Measurements from ENCODE around the gene CACUL1. TPM values are rescaled to one million over a fixed set of nuclear protein-coding genes. Genes with fewer than 3 reads are reported as not detected.
A peak's percentile ranks its signal among the peaks of the same experiment; 100 is the strongest.

CACUL1 gene
- total and polyA plus RNA-seq, 7 donors, result 4.2 to 51.7 (median 41.0) TPM

- H3K4me1 ChIP-seq, result peaks cover 0 to 51% (median 33%) of the 10 kb centered on the region in 4 donors
- H3K9me3 ChIP-seq, result no peaks in the 10 kb centered on the region
- no peaks in the 10 kb centered on the region for H3K36me3 ChIP-seq
- H3K27me3 ChIP-seq, result no peaks in the 10 kb centered on the region
- no peak for TF ChIP-seq EP300 (IDR thresholded peaks at IDR 0.05)
- TF ChIP-seq POLR2AphosphoS5 (IDR thresholded peaks at IDR 0.05), result no peak
- TF ChIP-seq POLR2A (IDR thresholded peaks at IDR 0.05), result no peak
- no peak for TF ChIP-seq CTCF (IDR thresholded peaks at IDR 0.05)
- DNase-seq, result peak; percentile 73
- WGBS, 2 donors, result 0 to 1% methylated on average over 22 of the region's 22 CpGs
- H3K27ac ChIP-seq, result peak overlapping the region; percentile 83 to 98 (median 94)
- H3K4me3 ChIP-seq, result peak overlapping the region; percentile 91 to 99 (median 98)
- intact Hi-C loops (cut with DNase I), result no loop called here
Observed at GRCh38 chr10:118754229-118754555, 578 bp downstream of the CACUL1 start.

GRCh38 chr10:118753331-118754228 is 1.2 kb downstream of the CACUL1 start:
- WGBS, 2 donors, result 2 to 6% methylated on average over 17 of the region's 17 CpGs
- intact Hi-C loops (cut with DNase I), result no loop called here
- Histone ChIP-seq H3K4me3 (peak overlapping the region; percentile 91 to 99 (median 98)), H3K9me3 (no peaks in the 10 kb centered on the region), H3K4me1 (peaks cover 0 to 57% (median 36%) of the 10 kb centered on the region in 4 donors), H3K27ac (peak overlapping the region; percentile 83 to 98 (median 94)), H3K27me3 (no peaks in the 10 kb centered on the region), H3K36me3 (no peaks in the 10 kb centered on the region)
- DNase-seq, result no peak
- no peak for TF ChIP-seq EP300 (IDR thresholded peaks at IDR 0.05)
- TF ChIP-seq POLR2AphosphoS5 (IDR thresholded peaks at IDR 0.05), result no peak
- TF ChIP-seq POLR2A (IDR thresholded peaks at IDR 0.05), result no peak
- no peak for TF ChIP-seq CTCF (IDR thresholded peaks at IDR 0.05)

GRCh38 chr10:118752409-118752808 is 2.4 kb downstream of the CACUL1 start:
- H3K27me3 ChIP-seq, result no peaks in the 10 kb centered on the region
- H3K4me3 ChIP-seq, result peak overlapping the region in 3 of 4 donors; percentile 91 to 98 (median 97)
- H3K27ac ChIP-seq, result peak overlapping the region in 1 of 4 donors; percentile 98
- TF ChIP-seq EP300 (IDR thresholded peaks at IDR 0.05) (no peak), POLR2AphosphoS5 (IDR thresholded peaks at IDR 0.05) (no peak), POLR2A (IDR thresholded peaks at IDR 0.05) (no peak), CTCF (IDR thresholded peaks at IDR 0.05) (no peak)
- 78 to 90% methylated on average over 3 of the region's 3 CpGs for WGBS, 2 donors
- intact Hi-C loops (cut with DNase I), result no loop called here
- H3K9me3 ChIP-seq, result no peaks in the 10 kb centered on the region
- H3K36me3 ChIP-seq, result no peaks in the 10 kb centered on the region
- no peak for DNase-seq
- peaks cover 0 to 66% (median 44%) of the 10 kb centered on the region in 4 donors for H3K4me1 ChIP-seq

- Histone ChIP-seq H3K4me1 (peaks cover 0 to 72% (median 50%) of the 10 kb centered on the region in 4 donors), H3K27ac (no peak overlapping the region), H3K27me3 (no peaks in the 10 kb centered on the region), H3K36me3 (no peaks in the 10 kb centered on the region), H3K9me3 (no peaks in the 10 kb centered on the region), H3K4me3 (no peak overlapping the region)
- TF ChIP-seq POLR2AphosphoS5 (IDR thresholded peaks at IDR 0.05) (no peak), POLR2A (IDR thresholded peaks at IDR 0.05) (no peak), EP300 (IDR thresholded peaks at IDR 0.05) (no peak), CTCF (IDR thresholded peaks at IDR 0.05) (no peak)
- DNase-seq, result no peak
- intact Hi-C loops (cut with DNase I), result no loop called here
- WGBS, 2 donors, result 95 to 98% methylated on average over 1 of the region's 1 CpG
Observed at GRCh38 chr10:118751265-118751664, 3.5 kb downstream of the CACUL1 start.

All from sigmoid colon (tissue), 7 donors.